Jurkat, Clone E6-1 (cell line): ENCODE data around the gene CERT1.
"Not testable (repeated sequence)": the region's sequence is repeated elsewhere in the genome, so short reads cannot be mapped to it uniquely, and the experiment has no call there.

Source experiments
- DNase-seq: peaks from one replicate; pipeline ENCODE4 v3.0.0-alpha.2; 2011; ENCODE audit warnings: low read depth, low spot score
- H3K4me3 ChIP-seq: 2 replicates; pipeline ENCODE4 v1.5.1; 2011; ENCODE audit warnings: mild to moderate bottlenecking, low read length, control low read depth, moderate library complexity

Gene CERT1

DNA sequence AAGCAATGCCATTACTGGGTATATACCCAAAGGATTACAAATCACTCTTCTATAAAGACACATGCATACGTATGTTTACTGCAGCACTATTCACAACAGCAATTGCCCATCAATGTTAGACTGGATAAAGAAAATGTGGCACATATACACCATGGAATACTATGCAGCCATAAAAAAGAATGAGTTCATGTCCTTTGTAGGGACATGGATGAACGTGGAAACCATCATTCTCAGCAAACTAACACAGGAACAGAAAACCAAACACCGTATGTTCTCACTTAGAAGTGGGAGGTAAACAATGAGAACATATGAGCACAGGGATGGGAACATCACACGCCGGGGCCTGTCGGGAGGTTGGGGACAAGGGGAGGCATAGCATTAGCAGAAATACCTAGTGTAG lies 21.6 kb downstream of the CERT1 start:
- not testable (repeated sequence) for H3K4me3 ChIP-seq, DNase-seq

DNA sequence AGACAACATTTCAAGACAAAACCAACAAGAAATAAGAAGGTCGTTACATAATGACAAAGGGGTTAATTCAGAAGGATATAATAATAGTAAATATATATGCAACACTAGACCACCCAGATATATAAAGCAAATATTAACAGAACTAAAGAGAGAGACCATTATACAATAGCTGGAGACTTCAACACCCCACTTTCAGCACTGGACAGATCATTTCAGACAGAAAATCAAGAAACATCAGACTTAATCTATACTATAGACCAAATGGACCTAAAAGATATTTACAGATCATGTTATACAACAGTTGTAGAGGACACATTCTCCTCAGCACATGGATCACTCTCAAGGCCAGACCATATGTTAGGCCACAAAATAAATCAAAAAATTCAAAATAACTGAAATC lies 26.8 kb downstream of the CERT1 start:
- no peak overlapping the region for H3K4me3 ChIP-seq
- DNase-seq, result no peak

DNA sequence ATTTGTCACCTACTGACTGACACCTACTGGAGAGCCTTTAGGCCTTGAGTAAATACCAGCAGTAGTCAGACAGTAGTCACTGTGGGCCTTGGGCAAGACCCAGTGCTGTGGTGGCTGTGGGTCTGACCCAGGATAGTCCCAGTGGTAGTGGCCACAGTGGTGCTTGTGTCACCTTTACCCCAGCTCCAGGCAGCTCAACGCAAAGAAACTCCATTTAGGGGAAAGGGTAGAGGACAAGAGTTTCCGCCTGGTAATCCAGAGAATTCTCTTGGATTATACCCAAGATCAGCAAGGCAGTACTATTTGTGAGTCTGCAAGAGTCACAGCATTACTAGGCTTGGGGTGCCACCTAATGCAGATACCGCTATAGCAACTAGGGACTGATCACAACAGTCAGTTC lies 28.9 kb downstream of the CERT1 start:
- no peak overlapping the region for H3K4me3 ChIP-seq
- no peak for DNase-seq

- no peak overlapping the region for H3K4me3 ChIP-seq
- DNase-seq, result no peak
These were observed 30.4 kb downstream of the CERT1 start for GRCh38 chr5:75481024-75481423.

DNA sequence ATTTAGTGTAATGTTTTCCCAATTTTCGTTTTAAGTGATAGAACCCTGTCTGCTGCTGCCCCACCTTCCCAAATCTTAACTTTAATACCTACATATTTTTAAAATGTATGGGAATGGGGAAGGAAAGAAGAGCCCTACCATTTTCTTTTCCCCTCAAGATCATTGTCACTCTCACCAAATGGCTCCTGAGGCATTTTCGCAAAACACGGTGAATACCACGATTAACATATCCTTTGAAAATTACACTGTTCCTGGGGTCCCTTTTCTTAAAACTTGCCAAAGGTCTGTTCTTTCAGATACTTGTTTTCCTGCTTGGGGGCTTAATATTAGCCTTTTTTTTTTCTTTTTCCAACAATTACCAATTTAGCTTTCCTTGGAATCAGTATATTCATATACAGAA lies 36.1 kb downstream of the CERT1 start:
- H3K4me3 ChIP-seq, result no peak overlapping the region
- DNase-seq, result no peak

DNA sequence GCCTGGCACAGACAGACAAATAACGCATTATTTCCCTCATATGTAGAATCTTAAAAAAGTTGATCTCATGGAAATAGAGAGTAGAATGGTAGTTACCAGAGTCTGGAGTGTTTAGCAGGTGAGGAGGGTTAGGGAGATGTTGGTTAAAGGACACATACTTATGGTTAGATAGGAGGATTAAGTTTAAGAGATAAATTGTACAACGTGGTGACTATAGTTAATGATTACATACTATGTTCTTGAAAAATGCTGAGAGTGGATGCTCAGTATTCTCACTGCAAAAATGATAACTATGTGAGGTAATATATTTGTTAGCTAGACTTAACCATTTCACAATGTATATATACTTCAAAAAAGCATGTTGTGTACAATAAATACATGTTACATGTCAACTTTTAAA lies 38.0 kb downstream of the CERT1 start:
- DNase-seq, result no peak
- no peak overlapping the region for H3K4me3 ChIP-seq

GRCh38 chr5:75472973-75473372 lies 38.5 kb downstream of the CERT1 start:
- DNase-seq, result no peak

GRCh38 chr5:75471193-75471592 lies 40.2 kb downstream of the CERT1 start:
- H3K4me3 ChIP-seq, result no peak overlapping the region
- no peak for DNase-seq

More at GRCh38 chr5:75472973-75473372, 38.5 kb downstream of the CERT1 start:
- H3K4me3 ChIP-seq, result no peak overlapping the region

DNA sequence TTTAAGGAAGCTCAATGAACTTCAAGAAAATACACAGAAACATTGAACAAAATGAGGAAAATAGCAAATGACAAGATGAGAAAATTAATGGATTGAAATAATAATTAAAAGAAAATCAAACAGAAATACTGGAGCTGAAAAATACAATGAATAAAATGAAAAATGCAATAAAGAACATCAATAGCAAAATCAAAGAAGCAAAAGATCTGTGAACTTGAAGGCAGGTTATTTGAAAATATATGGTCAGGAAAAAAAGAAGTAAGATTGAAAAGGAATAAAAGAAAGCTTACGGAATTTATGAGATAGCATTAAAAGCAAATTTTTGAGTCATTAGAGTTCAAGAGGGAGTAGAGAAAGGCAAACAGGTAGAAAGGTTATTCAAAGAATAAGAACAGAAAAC lies 42.4 kb downstream of the CERT1 start:
- H3K4me3 ChIP-seq, result no peak overlapping the region
- no peak for DNase-seq

GRCh38 chr5:75468593-75468992 lies 42.8 kb downstream of the CERT1 start:
- H3K4me3 ChIP-seq, result no peak overlapping the region
- DNase-seq, result no peak

GRCh38 chr5:75466006-75466716 lies 45.3 kb downstream of the CERT1 start:
- H3K4me3 ChIP-seq, result no peak overlapping the region
- DNase-seq, result peak; percentile 91

GRCh38 chr5:75465480-75465879 lies 45.9 kb downstream of the CERT1 start:
- DNase-seq, result no peak
- no peak overlapping the region for H3K4me3 ChIP-seq

DNA sequence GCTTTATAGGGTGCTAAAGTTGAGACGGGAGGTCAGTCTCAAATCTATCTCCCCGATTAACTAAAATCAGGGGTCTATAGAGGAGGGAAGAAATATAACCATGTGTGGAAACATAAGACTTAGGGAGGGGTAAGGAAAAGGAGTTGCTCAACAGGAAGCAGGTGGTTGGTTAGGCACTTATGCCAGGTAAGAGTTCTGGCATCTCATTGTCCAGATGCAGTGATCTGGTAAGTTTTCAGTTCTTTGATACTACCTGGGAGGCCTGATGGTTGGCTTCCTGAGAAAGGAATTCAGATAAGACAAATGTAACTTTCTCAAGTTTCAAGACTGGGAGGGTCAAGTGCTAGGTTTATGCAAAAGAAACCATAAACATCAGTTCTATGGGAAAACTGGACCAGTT lies 47.7 kb downstream of the CERT1 start:
- peak; percentile 59 for DNase-seq
- H3K4me3 ChIP-seq, result no peak overlapping the region

DNA sequence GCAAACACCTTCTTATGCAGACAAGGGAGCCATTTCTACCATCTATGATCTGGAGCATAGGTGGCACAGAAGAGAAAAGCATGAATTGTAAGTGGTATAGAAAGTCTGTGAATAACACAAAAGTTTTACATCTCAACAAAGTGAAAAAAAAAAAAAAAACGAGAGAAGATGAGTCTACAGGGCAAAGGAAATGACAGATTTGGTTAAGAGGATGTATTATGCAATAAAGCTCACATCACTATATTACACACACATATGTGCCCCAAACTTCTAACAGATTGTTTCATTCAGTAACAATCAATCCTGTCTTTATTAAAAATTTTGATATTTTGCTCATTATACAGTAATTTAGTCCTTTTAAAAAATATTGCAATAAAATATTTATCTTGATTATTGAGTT lies 49.8 kb downstream of the CERT1 start:
- peak; percentile 11 for DNase-seq
- H3K4me3 ChIP-seq, result no peak overlapping the region

DNA sequence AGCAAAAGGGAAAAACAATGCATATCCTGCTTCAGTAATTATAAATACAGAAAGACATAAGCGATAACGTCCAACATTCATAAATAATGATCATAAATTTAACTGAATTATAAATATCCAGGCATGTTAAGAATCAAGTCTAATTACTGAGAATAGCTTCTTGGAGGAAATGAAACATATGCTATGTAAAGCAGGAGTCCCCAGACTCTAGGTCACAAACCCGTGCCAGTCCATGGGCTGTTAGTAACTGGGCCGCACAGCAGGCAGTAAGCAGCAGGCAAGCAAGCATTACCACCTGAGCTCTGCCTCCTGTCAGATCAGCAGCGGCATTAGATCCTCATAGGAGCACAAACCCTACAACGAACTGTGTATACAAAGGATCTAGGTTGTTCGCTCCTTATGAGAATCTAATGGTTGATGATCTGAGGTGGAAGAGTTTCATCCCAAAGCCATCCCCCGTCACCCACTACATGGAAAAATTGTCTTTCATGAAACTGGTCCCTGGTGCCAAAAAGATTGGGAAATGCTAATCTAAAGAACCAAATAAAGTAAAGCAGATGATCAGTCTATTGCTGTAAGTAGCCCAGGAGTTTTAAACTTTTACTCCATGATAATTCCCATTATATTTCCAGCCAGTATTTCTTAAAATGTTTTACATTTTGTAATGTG lies 50.4 kb downstream of the CERT1 start:
- no peak overlapping the region for H3K4me3 ChIP-seq
- DNase-seq, result no peak

GRCh38 chr5:75460532-75460931 lies 50.9 kb downstream of the CERT1 start:
- DNase-seq, result no peak
- no peak overlapping the region for H3K4me3 ChIP-seq

- no peak for DNase-seq
- H3K4me3 ChIP-seq, result no peak overlapping the region
These were observed 53.7 kb downstream of the CERT1 start for GRCh38 chr5:75457691-75458090.

DNA sequence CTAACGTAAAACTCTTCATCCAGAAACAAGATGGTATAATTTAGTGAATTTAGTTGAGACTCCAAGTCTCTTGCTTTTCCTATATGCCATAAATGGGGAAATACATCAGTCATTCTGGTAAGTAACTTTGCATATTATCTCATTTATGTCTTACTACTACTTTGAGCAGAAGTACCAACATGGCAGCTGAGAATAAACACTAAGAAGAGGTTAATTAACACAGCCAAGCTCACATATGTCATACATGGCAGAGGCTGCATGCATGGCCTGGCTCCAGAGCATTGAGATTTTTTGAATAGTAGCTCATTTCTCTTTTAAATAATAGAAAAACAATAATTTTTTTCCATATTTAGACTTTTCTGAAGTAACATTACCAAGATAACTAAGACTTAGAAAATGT lies 54.3 kb downstream of the CERT1 start:
- H3K4me3 ChIP-seq, result no peak overlapping the region
- DNase-seq, result no peak

DNA sequence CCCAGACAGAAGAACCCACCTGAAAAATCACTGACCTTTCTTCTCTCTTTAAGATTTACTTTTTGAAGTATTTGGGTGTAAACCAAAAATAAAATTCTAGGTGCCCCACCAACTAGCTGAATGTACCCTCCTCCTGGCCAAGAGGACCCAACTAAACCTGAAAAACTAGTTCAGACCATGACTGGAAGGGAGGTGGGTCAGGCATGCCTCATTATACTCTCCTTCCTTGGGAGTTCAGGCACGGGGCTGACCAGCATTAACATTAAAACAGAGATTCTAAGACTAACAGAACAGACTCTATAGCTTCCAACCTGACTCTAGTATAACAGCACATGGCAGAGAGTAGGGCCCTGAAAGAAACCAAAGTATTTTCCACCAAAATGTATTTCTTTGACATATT lies 61.4 kb downstream of the CERT1 start:
- DNase-seq, result no peak
- no peak overlapping the region for H3K4me3 ChIP-seq

DNA sequence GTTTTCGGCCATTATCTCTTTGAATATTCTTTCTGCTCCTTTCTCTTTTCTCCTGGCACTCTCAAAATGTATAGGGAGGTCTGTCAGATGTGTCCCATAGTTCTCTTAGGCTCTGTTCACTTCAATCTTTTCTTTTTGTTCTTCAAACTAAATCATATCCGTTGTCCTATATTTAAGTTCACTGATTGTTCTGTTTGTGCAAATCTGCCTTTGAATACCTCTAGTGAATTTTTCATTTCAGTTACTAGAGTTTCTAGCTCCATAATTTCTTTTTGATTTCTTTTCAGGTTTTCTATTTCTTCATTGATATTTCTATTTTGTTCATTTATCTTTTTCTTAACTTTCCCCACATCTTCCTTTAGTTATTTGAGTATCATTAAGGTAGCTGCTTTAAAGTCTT lies 65.4 kb downstream of the CERT1 start:
- DNase-seq, result no peak
- H3K4me3 ChIP-seq, result no peak overlapping the region

DNA sequence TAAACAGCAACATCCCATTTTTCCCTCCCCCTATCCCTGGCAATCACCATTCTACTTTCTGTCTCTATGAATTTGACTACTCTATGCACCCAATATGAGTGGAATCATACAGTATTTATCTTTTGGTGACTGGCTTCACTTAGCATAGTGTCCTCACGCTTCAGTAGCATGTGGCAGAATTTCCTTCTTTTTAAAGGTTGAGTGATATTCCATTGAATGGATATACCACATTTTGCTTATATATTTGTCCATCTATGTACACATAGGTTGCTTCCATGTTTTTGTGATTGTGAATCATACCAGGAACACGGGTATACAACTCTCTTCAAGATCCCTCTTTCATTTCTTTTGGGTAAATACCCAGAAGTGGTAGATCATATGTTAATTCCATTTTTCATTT lies 69.9 kb downstream of the CERT1 start:
- H3K4me3 ChIP-seq, result no peak overlapping the region
- DNase-seq, result no peak
